Measurements from ENCODE around the gene CACTIN.
"Not testable (repeated sequence)": the region's sequence is repeated elsewhere in the genome, so short reads cannot be mapped to it uniquely, and the experiment has no call there.

Gene CACTIN

GRCh38 chr19:3626473-3627350 lies at the start of gene CACTIN:
TSS of gene CACTIN (minus strand) at chr19:3626790. CDS start at chr19:3626762, 28 bp downstream.
- DNase-seq = peak; percentile 99

- DNase-seq = no peak
Observed at GRCh38 chr19:3674784-3675543, 48.4 kb upstream of the CACTIN start.

- DNase-seq = no peak
Observed at GRCh38 chr19:3673506-3674439, 47.2 kb upstream of the CACTIN start.

GRCh38 chr19:3672993-3673392 lies 46.4 kb upstream of the CACTIN start:
- no peak for DNase-seq

GRCh38 chr19:3672575-3672948 lies 46.0 kb upstream of the CACTIN start:
- no peak for DNase-seq

- no peak for DNase-seq
Observed at GRCh38 chr19:3671680-3672574, 45.3 kb upstream of the CACTIN start.

- peak; percentile 21 for DNase-seq
Observed at GRCh38 chr19:3670796-3671679, 44.4 kb upstream of the CACTIN start.

GRCh38 chr19:3669947-3670795 lies 43.6 kb upstream of the CACTIN start:
- DNase-seq = no peak

GRCh38 chr19:3669082-3669946 lies 42.7 kb upstream of the CACTIN start:
- DNase-seq = no peak

GRCh38 chr19:3668331-3669081 lies 41.9 kb upstream of the CACTIN start:
- no peak for DNase-seq

GRCh38 chr19:3667766-3668165 lies 41.2 kb upstream of the CACTIN start:
- no peak for DNase-seq

GRCh38 chr19:3667037-3667638 lies 40.5 kb upstream of the CACTIN start:
- no peak for DNase-seq

GRCh38 chr19:3666545-3666856 lies 39.9 kb upstream of the CACTIN start:
- not testable (repeated sequence) for DNase-seq

GRCh38 chr19:3665681-3666544 lies 39.3 kb upstream of the CACTIN start:
- peak; percentile 79 for DNase-seq

GRCh38 chr19:3664879-3665642 lies 38.5 kb upstream of the CACTIN start:
- DNase-seq = no peak

GRCh38 chr19:3663838-3664237 lies 37.2 kb upstream of the CACTIN start:
- no peak for DNase-seq
